GM12878 (cell line): Measurements from ENCODE around the gene SHC4. TPM values are rescaled to one million over a fixed set of nuclear protein-coding genes. Genes with fewer than 3 reads are reported as not detected.

ENCODE experiments used
- ATAC-seq: fragments of 200-7000 bp; cut with Tn5 transposase; 3 replicates; pipeline ENCODE4 v1.9.1; 2020; ENCODE audit warnings: mild to moderate bottlenecking, moderate library complexity
- BruUV-seq: library from RNA; stranded (reverse); fragments of 400-500 nt; replicated peaks from 2 replicates; lab custom pipeline; 2021; lab: Mats Ljungman, UMichigan
- CTCF ChIA-PET: fragments of 300-600 bp; sonication (Branson Sonifier 250); formaldehyde crosslinking; extraction: SDS; loops from one replicate; lab custom pipeline; 2021; ENCODE audit warnings: inconsistent platforms; lab: Yijun Ruan, JAX
- POLR2A ChIA-PET: fragments of 350-600 bp; formaldehyde crosslinking; extraction: SDS; loops from one replicate; lab custom pipeline; 2021; ENCODE audit warnings: inconsistent platforms; lab: Charles Lee
- RAD21 ChIA-PET: fragments of 300-600 bp; sonication (Branson Sonifier 250); formaldehyde crosslinking; loops from one replicate; lab custom pipeline; 2023; ENCODE audit warnings: antibody characterized with exemption; ENCODE audit not compliant: unreplicated experiment; lab: Charles Lee
- SMC1A ChIA-PET: fragments of 300-600 bp; sonication (Branson Sonifier 250); formaldehyde crosslinking; loops from one replicate; lab custom pipeline; 2023; ENCODE audit not compliant: unreplicated experiment, uncharacterized antibody; lab: Charles Lee
- DNase-seq: peaks from one replicate; pipeline ENCODE4 v3.0.0-alpha.2; 2011; ENCODE audit warnings: low read depth, low spot score
- FAIRE-seq: peaks from 3 replicates; lab custom pipeline; 2011; peaks lifted over from hg19 to GRCh38; lab: Jason Lieb, UNC
- H2AFZ ChIP-seq: 2 replicates; pipeline ENCODE4 v1.6.0; 2011; ENCODE audit warnings: low read depth, low read length, control low read depth; ENCODE audit not compliant: control insufficient read depth
- H3K27ac ChIP-seq: 2 replicates; pipeline ENCODE4 v1.5.1; 2011; ENCODE audit warnings: control low read depth; ENCODE audit not compliant: control insufficient read depth, insufficient read depth
- H3K27me3 ChIP-seq, 2 experiments: replicated peaks in 1 of 2; 2 replicates each; pipeline versions ENCODE4 v1.6.0 to v1.6.1; 2011; ENCODE audit warnings: low read length in 1 of 2; ENCODE audit not compliant: control insufficient read depth in 2 of 2, insufficient read depth in 2 of 2
- H3K36me3 ChIP-seq, 2 experiments: 2 replicates each; pipeline ENCODE4 v1.5.1; 2011; ENCODE audit warnings: low read length in 1 of 2; ENCODE audit not compliant: control insufficient read depth in 2 of 2, insufficient read depth in 2 of 2
- H3K4me1 ChIP-seq: 2 replicates; pipeline ENCODE4 v1.6.1; 2011; ENCODE audit warnings: mild to moderate bottlenecking, low read length, moderate library complexity, mixed read lengths; ENCODE audit not compliant: control insufficient read depth, insufficient read depth
- H3K4me2 ChIP-seq: 2 replicates; pipeline ENCODE4 v1.6.0; 2011; ENCODE audit warnings: control low read depth; ENCODE audit not compliant: control insufficient read depth, insufficient read depth
- H3K4me3 ChIP-seq: fragments of 200-600 bp; sonication (generic); 2 replicates; pipeline ENCODE4 v1.5.1; 2016
- H3K79me2 ChIP-seq: 2 replicates; pipeline ENCODE4 v1.6.0; 2011; ENCODE audit warnings: low read length; ENCODE audit not compliant: control insufficient read depth, insufficient read depth
- H3K9ac ChIP-seq: 2 replicates; pipeline ENCODE4 v1.8.0; 2011; ENCODE audit warnings: low read length, control low read depth, mixed read lengths; ENCODE audit not compliant: control insufficient read depth, insufficient read depth
- H3K9me3 ChIP-seq: replicated peaks from 3 replicates; pipeline ENCODE4 v1.5.1; 2011; ENCODE audit warnings: mild to moderate bottlenecking, low read length; ENCODE audit not compliant: control insufficient read depth, insufficient read depth
- H4K20me1 ChIP-seq: 2 replicates; pipeline ENCODE4 v1.6.0; 2011; ENCODE audit not compliant: control insufficient read depth, insufficient read depth
- CREM ChIP-seq: IDR thresholded peaks from 2 replicates; pipeline ENCODE4 v1.6.1; 2014; ENCODE audit warnings: antibody characterized with exemption, low read depth
- E2F8 ChIP-seq: fragments of 450-650 bp; IDR thresholded peaks from 2 replicates; pipeline ENCODE4 v1.6.1; 2018; ENCODE audit warnings: mild to moderate bottlenecking, low read depth, moderate library complexity; ENCODE audit not compliant: partially characterized antibody
- FOXM1 ChIP-seq: IDR thresholded peaks from 2 replicates; pipeline ENCODE4 v1.6.1; 2012; ENCODE audit warnings: low read depth, mild to moderate bottlenecking, inconsistent platforms, low read length, moderate library complexity
- JUND ChIP-seq: IDR thresholded peaks from 2 replicates; pipeline ENCODE4 v1.6.1; 2012; ENCODE audit warnings: low read depth, mild to moderate bottlenecking, low read length, improper control_type of control experiment, moderate library complexity
- RELB ChIP-seq: fragments of 450-650 bp; IDR thresholded peaks from 2 replicates; pipeline ENCODE4 v1.6.1; 2017; ENCODE audit warnings: low read depth, mild to moderate bottlenecking, moderate library complexity
- WRNIP1 ChIP-seq: IDR thresholded peaks from 2 replicates; pipeline ENCODE4 v1.6.1; 2011; ENCODE audit warnings: low read depth, low read length, improper control_type of control experiment, borderline replicate concordance
- ZNF207 ChIP-seq: fragments of 450-650 bp; IDR thresholded peaks from 2 replicates; pipeline ENCODE4 v1.6.1; 2014; ENCODE audit warnings: antibody characterized with exemption, mild to moderate bottlenecking, borderline replicate concordance
- ZNF24 ChIP-seq: fragments of 450-650 bp; IDR thresholded peaks from 2 replicates; pipeline ENCODE4 v1.6.1; 2017; ENCODE audit warnings: antibody characterized with exemption, mild to moderate bottlenecking
- ZNF687 ChIP-seq: fragments of 450-650 bp; IDR thresholded peaks from 2 replicates; pipeline ENCODE4 v1.6.1; 2017; ENCODE audit warnings: mild to moderate bottlenecking, moderate library complexity
- ZZZ3 ChIP-seq: IDR thresholded peaks from 2 replicates; pipeline ENCODE4 v1.6.1; 2011; ENCODE audit warnings: low read depth; ENCODE audit not compliant: control insufficient read depth, insufficient read length
- WGBS: methylation state at CpG from one replicate; pipeline ENCODE4 v1.1.6; 2016; ENCODE audit warnings: low lambda C conversion rate; ENCODE audit not compliant: insufficient replicate concordance, insufficient coverage; ENCODE audit errors: missing lambda C conversion rate; 5-methylcytosine and 5-hydroxymethylcytosine counted together
- in situ Hi-C: fragments of 300-500 bp; cut with MboI; formaldehyde crosslinking; loops from 9 replicates; pipeline ENCODE4 v1.14.3; 2018; ENCODE audit warnings: mixed read lengths
- intact Hi-C: fragments of 100-400 bp; cut with micrococcal nuclease; formaldehyde crosslinking; loops from one replicate; pipeline ENCODE4 v1.14.2; 2022; ENCODE audit not compliant: unreplicated experiment
- polyA plus RNA-seq, 11 experiments: library from polyadenylated mRNA; depleted of rRNA in 4 of 11; unstranded in 6 of 11; stranded (reverse) in 5 of 11; fragments of >200 nt; fragmentation: Nextera tagmentation in 4 of 11; fragmentation: Illumina TruSeq in 1 of 11; extraction: Ambion mirVana in 4 of 11; extraction: Trizol in 1 of 11; gene quantifications; 1 replicate in 1 of 11; 2 replicates in 10 of 11; pipeline versions ENCODE4 v1.2.1 to v1.2.3, GENCODE V29; 2011 to 2016; ENCODE audit warnings: inconsistent platforms in 2 of 11, missing spikeins in 2 of 11, low read depth in 1 of 11
- total RNA-seq, 4 experiments: library from RNA; depleted of rRNA in 3 of 4; stranded (reverse); fragments of >200 nt in 3 of 4; fragmentation: Illumina TruSeq in 1 of 4; extraction: Trizol in 1 of 4; gene quantifications; 2 replicates each; pipeline versions ENCODE4 v1.2.1 to v1.2.3, GENCODE V29; 2013 to 2021

The SHC4 gene
- total and polyA plus RNA-seq, 10 of the 15 experiments (the other 5 are each of a cell fraction or from before 2014, with no cell fraction given): 0.04 to 0.87 (median 0.14) TPM

GRCh38 chr15:48866141-48866563, 97.6 kb downstream of the SHC4 start:
- ChIA-PET RAD21 (interaction anchor here (1.1 to 1.5 kb wide), 2 partner anchors 74 to 110 kb away, joined by 4 to 6 read pairs; no protein-coding TSS in a partner anchor), SMC1A (interaction anchor here (0.6 to 4.8 kb wide), 7 partner anchors 12 to 1186 kb away, joined by 3 to 32 read pairs (median 7); partner anchors contain the start of genes EID1 and SHC4), POLR2A (interaction anchor here (0.9 kb wide), 1 partner anchor 12 kb away, joined by 3 read pairs; the partner anchor contains the start of gene EID1), CTCF (interaction anchor here (2.3 to 13.1 kb wide), 3 partner anchors 100 to 280 kb away, joined by 12 to 134 read pairs (median 16); no protein-coding TSS in a partner anchor)
- no peak overlapping the region for H3K4me2 ChIP-seq
- DNase-seq (no peak), ATAC-seq (no peak), FAIRE-seq (no peak)
- no peaks in the 10 kb centered on the region for H3K9me3 ChIP-seq
- H3K79me2 ChIP-seq: no peaks in the 10 kb centered on the region
- no peak overlapping the region for H3K27ac ChIP-seq
- no peaks in the 10 kb centered on the region for H3K4me1 ChIP-seq
- H2AFZ ChIP-seq: no peak overlapping the region
- H3K4me3 ChIP-seq: no peak overlapping the region
- H3K9ac ChIP-seq: no peak overlapping the region
- H3K27me3 ChIP-seq: no peaks in the 10 kb centered on the region; a peak in 1 of 4 replicates
- in situ Hi-C loops: loop anchor here (5.0 to 10.0 kb wide), 2 partner anchors 286 to 1139 kb away; no protein-coding TSS in a partner anchor
- H3K36me3 ChIP-seq: no peaks in the 10 kb centered on the region
- 11% methylated on average over 2 of the region's 2 CpGs for WGBS
- no peaks in the 10 kb centered on the region for H4K20me1 ChIP-seq
- no TSS peak for BruUV-seq
- intact Hi-C loops: no loop called here
- TF ChIP-seq ZNF687: no peak
- TF ChIP-seq JUND: no peak
- no peak for TF ChIP-seq ZNF207
- TF ChIP-seq ZNF24: no peak
- TF ChIP-seq WRNIP1: no peak
- TF ChIP-seq CREM: no peak
- no peak for TF ChIP-seq RELB
- TF ChIP-seq FOXM1: no peak
- no peak for TF ChIP-seq ZZZ3
- no peak for TF ChIP-seq E2F8
